Fibroblast of lung (primary cell): Measurements from ENCODE around the gene ARAP2. TPM values are rescaled to one million over a fixed set of nuclear protein-coding genes. Genes with fewer than 3 reads are reported as not detected.

Experiments used
- DNase-seq, 2 donors: peaks; one replicate each; pipeline versions ENCODE4 v3.0.0 to v3.0.0-alpha.2; 2010; ENCODE audit warnings: low read depth in 2 of 2
- H2AFZ ChIP-seq: 2 replicates; pipeline ENCODE4 v1.5.1; 2012; ENCODE audit warnings: low read length, control low read depth, inconsistent platforms
- H3K27ac ChIP-seq: 2 replicates; pipeline ENCODE4 v1.5.1; 2011; ENCODE audit warnings: low read length, control low read depth; ENCODE audit not compliant: insufficient read depth
- H3K27me3 ChIP-seq: 2 replicates; pipeline ENCODE4 v1.5.1; 2011; ENCODE audit warnings: mild to moderate bottlenecking, low read length; ENCODE audit not compliant: control insufficient read depth, insufficient read depth
- H3K36me3 ChIP-seq: 2 replicates; pipeline ENCODE4 v1.5.1; 2011; ENCODE audit warnings: low read length; ENCODE audit not compliant: control insufficient read depth, insufficient read depth
- H3K4me1 ChIP-seq: 2 replicates; pipeline ENCODE4 v1.5.1; 2011; ENCODE audit warnings: low read length; ENCODE audit not compliant: control insufficient read depth, insufficient read depth; ENCODE audit errors: extremely low read depth
- H3K4me2 ChIP-seq: 2 replicates; pipeline ENCODE4 v1.5.1; 2011; ENCODE audit warnings: low read length, control low read depth; ENCODE audit not compliant: insufficient read depth; ENCODE audit errors: extremely low read depth
- H3K4me3 ChIP-seq, 4 experiments: fragments of 200-600 bp in 1 of 4; sonication (generic) in 1 of 4; replicated peaks in 1 of 4; 2 replicates each; pipeline ENCODE4 v1.5.1; 2011 to 2016; ENCODE audit warnings: low read length in 4 of 4, low read depth in 3 of 4, mild to moderate bottlenecking in 3 of 4, control low read depth in 2 of 4, inconsistent platforms in 1 of 4, mixed read lengths in 1 of 4; ENCODE audit not compliant: insufficient read depth in 1 of 4; ENCODE audit errors: control extremely low read depth in 1 of 4
- H3K79me2 ChIP-seq: 2 replicates; pipeline ENCODE4 v1.5.1; 2012; ENCODE audit warnings: mild to moderate bottlenecking, low read length, inconsistent platforms; ENCODE audit not compliant: control insufficient read depth, insufficient read depth
- H3K9ac ChIP-seq: 2 replicates; pipeline ENCODE4 v1.5.1; 2011; ENCODE audit warnings: mild to moderate bottlenecking, low read length, control low read depth; ENCODE audit not compliant: insufficient read depth
- H3K9me3 ChIP-seq: 2 replicates; pipeline ENCODE4 v1.5.1; 2012; ENCODE audit warnings: low read depth, low read length; ENCODE audit not compliant: control insufficient read depth, insufficient read depth
- H4K20me1 ChIP-seq: 2 replicates; pipeline ENCODE4 v1.5.1; 2011; ENCODE audit warnings: low read length; ENCODE audit not compliant: control insufficient read depth, insufficient read depth; ENCODE audit errors: extremely low read depth
- EZH2 ChIP-seq: IDR thresholded peaks from 2 replicates; pipeline ENCODE4 v1.5.1; 2012; ENCODE audit warnings: low read length, control low read depth, mild to moderate bottlenecking; ENCODE audit errors: missing control alignments
- polyA plus RNA-seq, 2 donors: library from polyadenylated mRNA; depleted of rRNA in 1 of 2; stranded (reverse) in 1 of 2; unstranded in 1 of 2; fragments of >200 nt; gene quantifications; 2 replicates each; pipeline ENCODE4 v1.2.1, GENCODE V29; 2011 to 2012; ENCODE audit warnings: missing spikeins in 1 of 2
- total RNA-seq: library from RNA; depleted of rRNA; stranded (reverse); fragments of >200 nt; gene quantifications from 2 replicates; pipeline ENCODE4 v1.2.1, GENCODE V29; 2014
- TF ChIP-seq, protein P1 (sequence below), 2 donors: IDR thresholded peaks in 1 of 2; conservative IDR thresholded peaks in 1 of 2; 1 replicate in 1 of 2; 2 replicates in 1 of 2; pipeline ENCODE4 v1.5.1; 2011 to 2012; ENCODE audit warnings: low read length in 2 of 2, control low read depth in 1 of 2, inconsistent platforms in 1 of 2, low read depth in 1 of 2, mild to moderate bottlenecking in 1 of 2

Gene ARAP2
- total and polyA plus RNA-seq, 2 donors (not counting 1 experiment from before 2014, with no cell fraction given), result 0.05 to 3.0 TPM

DNA sequence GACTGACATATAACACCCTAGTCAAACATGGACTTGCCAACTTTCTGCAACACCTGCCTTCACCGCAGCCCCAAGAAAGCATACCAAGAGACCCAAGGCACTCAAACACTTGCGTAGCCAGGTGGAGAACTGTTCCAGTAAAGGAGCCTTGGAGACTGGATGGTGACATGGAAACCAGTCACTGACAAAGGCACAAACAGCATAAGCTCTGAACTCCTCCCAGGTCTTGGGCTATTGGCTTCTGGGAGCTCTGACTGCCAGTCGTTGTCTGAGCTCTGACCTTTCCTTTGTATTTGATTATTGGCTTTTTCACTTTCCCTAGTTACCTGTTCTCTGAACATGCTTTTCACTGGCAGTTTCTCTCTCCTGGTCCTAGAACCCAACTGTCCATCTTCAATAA lies 38.3 kb downstream of the ARAP2 start:
- Histone ChIP-seq H4K20me1 (no peaks in the 10 kb centered on the region), H3K27ac (no peak overlapping the region), H3K9ac (no peak overlapping the region), H3K4me2 (no peak overlapping the region), H3K4me1 (no peaks in the 10 kb centered on the region), H3K4me3 (no peak overlapping the region), H2AFZ (no peak overlapping the region), H3K9me3 (no peaks in the 10 kb centered on the region), H3K27me3 (no peaks in the 10 kb centered on the region), H3K79me2 (no peaks in the 10 kb centered on the region), H3K36me3 (no peaks in the 10 kb centered on the region)
- DNase-seq, result no peak
- TF ChIP-seq, protein P1, sequence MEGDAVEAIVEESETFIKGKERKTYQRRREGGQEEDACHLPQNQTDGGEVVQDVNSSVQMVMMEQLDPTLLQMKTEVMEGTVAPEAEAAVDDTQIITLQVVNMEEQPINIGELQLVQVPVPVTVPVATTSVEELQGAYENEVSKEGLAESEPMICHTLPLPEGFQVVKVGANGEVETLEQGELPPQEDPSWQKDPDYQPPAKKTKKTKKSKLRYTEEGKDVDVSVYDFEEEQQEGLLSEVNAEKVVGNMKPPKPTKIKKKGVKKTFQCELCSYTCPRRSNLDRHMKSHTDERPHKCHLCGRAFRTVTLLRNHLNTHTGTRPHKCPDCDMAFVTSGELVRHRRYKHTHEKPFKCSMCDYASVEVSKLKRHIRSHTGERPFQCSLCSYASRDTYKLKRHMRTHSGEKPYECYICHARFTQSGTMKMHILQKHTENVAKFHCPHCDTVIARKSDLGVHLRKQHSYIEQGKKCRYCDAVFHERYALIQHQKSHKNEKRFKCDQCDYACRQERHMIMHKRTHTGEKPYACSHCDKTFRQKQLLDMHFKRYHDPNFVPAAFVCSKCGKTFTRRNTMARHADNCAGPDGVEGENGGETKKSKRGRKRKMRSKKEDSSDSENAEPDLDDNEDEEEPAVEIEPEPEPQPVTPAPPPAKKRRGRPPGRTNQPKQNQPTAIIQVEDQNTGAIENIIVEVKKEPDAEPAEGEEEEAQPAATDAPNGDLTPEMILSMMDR (conservative IDR thresholded peaks at IDR 0.05 in 1 of 2, IDR thresholded peaks at IDR 0.05 in 1 of 2; ENCODE audit: low read depth in 1 of 2, low read length in 2 of 2), result no peak
- TF ChIP-seq EZH2, result no peak

DNA sequence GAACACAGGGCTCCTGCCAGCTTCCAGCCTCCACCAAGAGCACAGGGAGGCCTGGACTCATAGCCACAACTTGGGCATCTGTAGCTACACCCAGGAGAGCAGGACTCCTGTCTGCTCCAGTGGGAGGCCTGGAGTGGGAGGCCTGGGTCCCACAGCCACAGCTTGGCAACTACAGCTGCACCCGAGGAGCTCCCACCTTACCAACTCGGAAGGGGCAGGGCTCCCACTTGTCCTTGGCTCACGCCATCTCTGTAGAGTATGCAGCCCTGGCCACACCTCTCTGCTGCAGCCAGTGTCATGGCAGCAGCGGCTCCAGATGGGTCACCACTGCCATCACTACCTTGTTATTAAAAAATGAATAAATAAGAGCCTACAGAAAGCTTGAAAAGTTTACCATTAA lies 45.5 kb downstream of the ARAP2 start:
- H4K20me1 ChIP-seq, result no peaks in the 10 kb centered on the region
- no peaks in the 10 kb centered on the region for H3K9me3 ChIP-seq
- H3K4me1 ChIP-seq, result no peaks in the 10 kb centered on the region
- no peak overlapping the region for H3K4me2 ChIP-seq
- H3K36me3 ChIP-seq, result no peaks in the 10 kb centered on the region
- no peak for TF ChIP-seq EZH2
- TF ChIP-seq, protein P1 (conservative IDR thresholded peaks at IDR 0.05 in 1 of 2, IDR thresholded peaks at IDR 0.05 in 1 of 2; ENCODE audit: low read depth in 1 of 2, low read length in 2 of 2), result no peak
- H3K79me2 ChIP-seq, result no peaks in the 10 kb centered on the region
- H3K9ac ChIP-seq, result no peak overlapping the region
- no peak for DNase-seq
- H3K4me3 ChIP-seq, result no peak overlapping the region
- no peak overlapping the region for H3K27ac ChIP-seq
- no peak overlapping the region for H2AFZ ChIP-seq
- H3K27me3 ChIP-seq, result no peaks in the 10 kb centered on the region

- H3K36me3 ChIP-seq, result no peaks in the 10 kb centered on the region
- no peaks in the 10 kb centered on the region for H4K20me1 ChIP-seq
- no peak overlapping the region for H3K27ac ChIP-seq
- no peaks in the 10 kb centered on the region for H3K27me3 ChIP-seq
- H3K4me3 ChIP-seq, result no peak overlapping the region
- no peaks in the 10 kb centered on the region for H3K9me3 ChIP-seq
- H3K79me2 ChIP-seq, result no peaks in the 10 kb centered on the region
- no peak overlapping the region for H3K9ac ChIP-seq
- TF ChIP-seq, protein P1 (conservative IDR thresholded peaks at IDR 0.05 in 1 of 2, IDR thresholded peaks at IDR 0.05 in 1 of 2; ENCODE audit: low read depth in 1 of 2, low read length in 2 of 2), result no peak
- no peak for TF ChIP-seq EZH2
- no peak for DNase-seq
- no peak overlapping the region for H2AFZ ChIP-seq
- no peaks in the 10 kb centered on the region for H3K4me1 ChIP-seq
- no peak overlapping the region for H3K4me2 ChIP-seq
Measured at GRCh38 chr4:36198068-36198808, 46.1 kb downstream of the ARAP2 start.
